ENCODE measurements around the gene STK39.

STK39 gene

DNA sequence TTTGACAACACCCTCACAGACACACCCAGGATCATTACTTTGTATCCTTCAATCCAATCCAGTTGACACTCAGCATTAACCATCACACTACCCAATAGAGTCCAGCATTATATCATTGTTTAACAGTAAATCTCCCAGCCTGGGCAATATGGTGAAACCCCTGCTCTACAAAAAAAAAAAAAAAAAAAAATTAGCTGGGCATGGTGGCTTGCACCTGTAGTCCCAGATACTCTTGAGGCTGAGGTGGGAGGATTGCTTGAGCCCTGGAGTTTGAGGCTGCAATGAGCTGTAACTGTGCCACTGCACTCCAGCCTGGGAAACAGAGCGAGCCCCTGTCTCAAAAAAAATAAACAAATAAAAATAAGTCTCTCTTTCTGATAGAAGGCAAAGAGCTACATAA is 304.0 kb downstream of the STK39 start:
- DNase-seq = no peak

DNA sequence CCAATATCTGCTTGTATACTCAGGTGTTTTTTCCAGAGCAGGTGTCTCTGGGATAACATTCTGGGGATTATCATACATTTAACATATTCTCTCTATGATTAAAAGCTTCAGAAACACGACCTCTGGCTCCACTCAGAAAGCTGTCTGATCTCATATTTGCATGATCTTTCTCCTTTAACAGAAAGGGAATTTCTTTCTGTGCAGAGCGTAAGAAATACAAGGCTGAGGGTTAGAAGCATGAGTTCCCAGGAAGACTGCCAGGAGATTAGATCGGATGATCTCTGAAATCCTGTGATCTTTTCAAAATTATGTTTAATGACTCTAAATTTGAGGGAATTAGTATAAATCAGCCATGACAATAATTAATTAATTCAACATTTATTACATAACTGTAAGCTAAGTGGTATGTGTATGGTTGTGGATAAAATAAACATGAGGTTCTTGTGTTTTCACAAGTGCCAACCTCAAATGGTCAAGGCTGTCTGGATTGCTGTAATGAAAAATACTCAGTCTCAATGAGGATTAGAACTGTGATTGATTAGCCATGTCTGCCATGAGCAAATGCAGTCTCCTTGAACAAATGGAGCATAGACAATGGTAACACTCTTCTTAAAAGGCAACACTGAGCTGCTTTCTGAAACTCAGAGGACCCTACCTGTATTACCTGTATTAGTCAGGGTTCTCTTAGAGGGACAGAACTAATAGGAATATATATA is 304.9 kb downstream of the STK39 start:
- DNase-seq = no peak

DNA sequence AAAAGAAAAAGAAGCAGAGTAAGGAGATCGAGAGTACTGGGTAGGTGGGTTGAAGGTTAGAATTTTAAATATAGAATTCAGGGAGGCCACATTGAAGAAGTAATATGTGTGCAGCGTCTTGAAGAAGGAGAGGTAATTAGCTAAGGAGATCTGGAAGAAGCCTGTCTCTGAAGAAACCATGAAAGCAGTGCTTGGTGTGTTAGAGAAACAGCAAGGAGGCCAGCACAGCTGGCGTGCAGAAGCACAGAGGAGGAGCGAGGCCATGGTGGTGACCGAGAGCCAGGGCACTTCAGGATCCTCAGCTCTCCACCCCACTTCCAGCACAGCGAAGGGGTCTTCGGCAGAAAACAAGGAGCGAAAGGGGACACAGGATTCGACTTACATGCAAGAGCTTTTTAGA is 305.8 kb downstream of the STK39 start:
- DNase-seq = no peak

DNA sequence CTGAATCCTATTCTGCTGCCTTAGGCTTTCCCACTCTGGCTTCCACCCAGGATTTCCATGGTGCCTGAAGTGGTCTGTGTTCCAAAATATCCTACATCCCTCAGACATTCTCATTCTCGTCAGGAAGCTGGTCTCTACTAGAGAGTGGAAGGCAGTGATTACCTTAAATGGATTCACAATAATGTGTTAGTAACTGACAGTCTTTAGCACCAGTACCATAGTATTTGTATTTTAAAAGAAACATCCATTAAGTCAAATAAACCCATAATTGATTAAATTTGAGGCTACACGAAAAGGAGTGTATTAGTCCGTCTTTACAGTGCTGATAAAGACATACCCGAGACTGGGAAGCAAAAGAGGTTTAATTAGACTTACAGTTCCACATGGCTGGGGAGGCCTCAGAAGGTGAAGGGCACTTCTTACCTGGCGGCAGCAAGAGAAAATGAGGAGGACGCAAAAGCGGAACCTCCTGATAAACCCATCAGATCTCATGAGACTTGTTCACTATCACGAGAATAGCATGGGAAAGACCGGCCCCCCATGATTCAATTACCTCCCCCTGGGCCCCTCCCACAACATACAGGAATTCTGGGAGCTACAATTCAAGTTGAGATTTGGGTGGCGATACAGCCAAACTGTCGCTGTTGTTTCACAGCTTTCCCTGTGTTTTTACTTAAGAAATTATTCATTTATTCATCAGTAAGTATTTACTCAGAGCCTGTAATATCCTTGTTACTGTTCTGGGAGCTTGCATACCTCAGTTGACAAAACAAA is 306.5 kb downstream of the STK39 start:
- no peak for DNase-seq

- DNase-seq = no peak
Observed at GRCh38 chr2:167940346-167940725, 307.1 kb downstream of the STK39 start.

DNA sequence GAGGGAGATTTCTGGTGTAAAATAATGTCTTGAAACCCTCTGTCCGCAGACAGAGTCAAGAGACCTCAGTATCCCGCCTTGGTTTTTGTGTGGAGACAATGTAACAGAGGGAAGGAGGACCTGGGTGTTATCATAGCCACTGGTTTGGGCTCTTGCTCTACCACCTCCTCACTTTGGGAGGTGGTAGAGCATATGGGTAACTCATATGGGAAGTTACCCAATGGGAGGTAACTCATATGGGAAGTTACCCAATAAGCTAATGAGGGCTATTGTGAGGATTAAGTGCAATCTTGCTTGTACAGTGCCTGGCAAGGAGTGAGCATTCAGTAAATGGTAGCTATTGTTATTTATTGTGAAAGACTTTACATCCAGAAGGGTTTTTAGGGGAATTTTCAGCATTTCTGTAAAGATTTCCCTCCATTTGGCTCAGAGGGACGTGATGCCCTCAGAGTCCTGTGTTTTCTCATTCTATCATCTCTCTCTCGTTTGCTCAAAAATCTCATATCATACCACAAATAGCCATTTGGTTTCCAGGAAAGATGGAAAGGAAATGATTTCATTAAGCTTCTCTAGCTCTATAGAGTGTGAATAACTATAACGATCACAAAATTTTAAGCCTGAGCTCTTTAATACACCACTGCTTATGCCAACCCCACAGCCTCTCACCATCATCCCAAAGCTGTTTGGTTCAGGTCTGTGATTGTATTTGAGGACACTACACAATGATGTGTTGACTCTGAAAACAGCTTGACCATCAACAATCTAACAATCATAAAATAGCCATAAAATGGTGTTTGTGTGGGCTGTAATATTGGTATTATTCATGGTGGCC is 307.7 kb downstream of the STK39 start:
- DNase-seq = no peak

DNA sequence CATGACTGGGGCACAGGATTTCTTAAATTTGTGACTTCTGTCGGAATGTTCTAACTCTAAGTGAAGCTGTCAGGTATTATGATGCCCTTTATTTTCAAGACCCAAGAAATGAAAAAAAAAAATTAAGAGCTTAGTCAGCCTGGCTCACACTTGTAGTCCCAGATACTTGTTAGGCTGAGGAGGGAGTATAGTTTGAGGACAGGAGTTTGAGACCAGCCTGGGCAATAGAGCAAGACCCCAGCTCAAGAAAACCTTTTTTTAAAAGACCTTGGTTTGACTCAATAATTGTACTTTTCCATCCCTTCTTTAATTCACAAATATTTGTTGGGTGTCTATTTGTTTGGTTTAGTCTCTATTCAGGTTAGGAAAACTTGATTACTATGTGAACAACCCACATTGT is 310.0 kb downstream of the STK39 start:
- no peak for DNase-seq

DNA sequence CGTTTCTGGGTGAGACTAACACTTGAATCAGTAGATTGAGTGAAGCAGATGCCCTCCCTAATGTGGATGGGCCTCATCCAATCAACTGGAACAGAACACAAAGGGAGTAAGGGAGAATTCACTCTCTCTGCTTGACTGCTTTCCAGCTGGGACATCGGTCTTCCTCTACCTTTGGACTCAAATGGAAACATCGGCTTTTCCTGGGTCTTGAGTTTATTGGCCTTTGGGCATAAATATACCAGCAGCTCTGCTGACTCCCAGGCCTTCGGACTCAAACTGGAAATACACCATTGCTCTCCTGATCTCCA is 311.6 kb downstream of the STK39 start:
- DNase-seq = no peak

DNA sequence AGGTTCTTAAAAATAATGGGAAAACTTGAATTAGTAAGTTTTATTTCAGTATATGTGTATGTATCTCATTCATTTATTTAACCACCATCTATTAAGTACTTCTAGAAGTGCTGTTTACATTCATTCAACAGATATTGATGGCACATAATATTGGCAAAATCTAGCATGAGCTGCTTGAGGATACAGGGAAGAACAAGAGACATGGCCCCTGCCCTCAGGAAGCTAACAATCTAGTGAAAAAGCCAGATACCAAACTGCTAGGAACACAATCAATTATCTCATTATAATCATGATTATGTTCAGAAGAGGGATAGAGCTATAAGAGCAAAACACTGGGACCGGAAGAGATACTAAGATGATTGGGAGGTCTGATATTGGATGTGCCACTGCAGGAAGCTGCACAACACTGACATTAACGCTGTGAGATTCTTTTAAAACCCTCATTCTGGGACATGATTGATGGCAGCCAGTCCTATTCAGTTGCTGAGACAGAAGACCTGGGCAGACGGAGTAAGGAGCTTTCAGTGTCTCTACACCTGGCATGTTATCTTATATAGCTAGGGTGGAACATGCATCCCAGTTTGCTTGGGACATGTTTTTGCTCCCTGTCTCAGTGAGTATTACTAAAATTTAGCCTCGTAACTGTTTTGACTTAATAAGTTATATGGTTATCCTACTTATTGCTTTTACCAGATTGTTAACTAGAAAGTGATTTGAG is 314.1 kb downstream of the STK39 start:
- DNase-seq = no peak

DNA sequence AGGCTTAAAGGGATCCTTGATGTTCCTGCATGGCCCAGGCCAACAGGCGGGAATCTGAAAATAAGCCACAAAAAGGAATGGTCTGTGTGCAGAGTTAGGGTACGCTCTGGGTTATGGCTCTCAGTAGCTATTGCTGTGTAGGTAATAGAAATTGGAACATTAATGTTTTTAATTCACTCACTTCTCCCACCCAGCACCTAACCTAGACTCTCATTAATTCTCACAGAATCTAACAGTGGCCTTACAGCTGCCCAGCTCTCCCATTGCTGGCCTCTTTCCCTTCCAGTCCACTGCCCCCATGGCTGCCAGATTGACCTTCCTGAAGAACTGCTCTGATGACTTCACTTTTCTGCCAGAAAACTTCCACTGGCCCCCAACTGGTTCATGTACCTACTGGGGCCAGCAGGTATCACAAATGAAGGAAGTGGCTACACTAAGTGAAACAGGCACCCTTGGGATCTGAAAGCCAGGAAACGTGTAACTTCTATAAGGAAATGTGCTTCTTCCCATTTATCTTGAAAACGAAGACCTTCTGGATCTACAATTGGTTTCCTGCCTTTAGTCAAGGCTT is 315.2 kb downstream of the STK39 start:
- DNase-seq = no peak

DNA sequence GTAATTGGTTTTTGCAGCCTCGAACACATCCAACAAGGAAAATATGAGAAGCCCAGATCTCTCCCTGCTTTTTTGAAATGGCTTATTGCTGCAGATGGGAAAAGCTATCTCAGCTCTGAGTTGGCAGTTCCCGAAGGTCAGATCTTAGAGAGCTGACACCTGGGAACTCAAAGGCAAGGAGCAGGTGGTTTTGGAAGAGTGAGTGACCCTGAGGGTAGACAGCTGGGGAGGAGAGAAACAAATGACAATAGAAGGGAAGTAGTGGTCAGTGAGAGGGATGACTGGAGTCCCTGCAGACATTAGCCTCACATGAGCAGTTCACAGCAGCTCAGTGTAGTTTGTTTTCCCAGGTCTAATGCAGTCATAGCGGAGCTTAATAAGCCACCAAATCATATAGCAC is 317.9 kb downstream of the STK39 start:
- no peak for DNase-seq

- DNase-seq = no peak
Observed at GRCh38 chr2:167928434-167928833, 319.0 kb downstream of the STK39 start.

GRCh38 chr2:167925758-167926157 is 321.6 kb downstream of the STK39 start:
- no peak for DNase-seq

DNA sequence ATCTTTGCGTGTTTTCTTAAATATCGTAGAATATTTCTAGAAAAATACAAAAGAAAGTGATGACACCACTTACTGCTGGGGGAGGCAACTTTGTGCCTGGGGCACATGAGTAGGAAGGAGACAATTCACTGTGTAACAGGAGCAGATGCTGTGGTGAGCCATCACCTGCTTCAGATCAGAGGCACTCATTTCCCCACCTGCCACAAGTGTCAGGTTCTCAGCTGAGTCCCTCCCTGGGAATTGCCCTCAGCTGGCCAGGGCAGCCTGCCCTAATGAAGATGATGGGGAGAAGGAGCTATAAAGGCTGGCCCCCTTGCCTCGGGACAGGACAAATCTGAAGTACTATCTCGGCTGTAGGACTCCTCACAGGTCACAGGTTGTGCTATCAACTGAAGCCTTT is 322.8 kb downstream of the STK39 start:
- DNase-seq = no peak

GRCh38 chr2:167916756-167917155 is 330.6 kb downstream of the STK39 start:
- DNase-seq = no peak

- no peak for DNase-seq
Observed at GRCh38 chr2:167914969-167915368, 332.4 kb downstream of the STK39 start.

GRCh38 chr2:167908786-167909185 is 338.6 kb downstream of the STK39 start:
- no peak for DNase-seq

GRCh38 chr2:167905668-167906067 is 341.7 kb downstream of the STK39 start:
- no peak for DNase-seq

All from stimulated activated CD4-positive, alpha-beta T cell treated with anti-CD3 and anti-CD28 coated beads, Interleukin-4, amount 100 ng/mL, for 24 hours (primary cell).